Liver (tissue), 3 donors: ENCODE data around the gene RNF145.
"Not testable (repeated sequence)": the region's sequence is repeated elsewhere in the genome, so short reads cannot be mapped to it uniquely, and the experiment has no call there.

ENCODE experiments used
- FOXA1 ChIP-seq: IDR thresholded peaks from 2 replicates; pipeline ENCODE4 v1.6.1; 2016; ENCODE audit warnings: antibody characterized with exemption
- GABPA ChIP-seq, 2 donors: IDR thresholded peaks in 1 of 2; conservative IDR thresholded peaks in 1 of 2; 2 replicates each; pipeline ENCODE4 v1.6.1; 2016; ENCODE audit warnings: antibody characterized with exemption in 2 of 2, mild to moderate bottlenecking in 1 of 2, moderate library complexity in 1 of 2
- HNF4A ChIP-seq, 2 donors: conservative IDR thresholded peaks; 2 replicates each; pipeline ENCODE4 v1.6.1; 2016; ENCODE audit warnings: antibody characterized with exemption in 2 of 2, mild to moderate bottlenecking in 2 of 2
- HNF4G ChIP-seq: IDR thresholded peaks from 2 replicates; pipeline ENCODE4 v1.6.1; 2016; ENCODE audit warnings: antibody characterized with exemption
- JUND ChIP-seq, 2 donors: IDR thresholded peaks; 2 replicates each; pipeline ENCODE4 v1.6.1; 2016; ENCODE audit warnings: antibody characterized with exemption in 2 of 2
- NR2F2 ChIP-seq: IDR thresholded peaks from 2 replicates; pipeline ENCODE4 v1.6.1; 2016; ENCODE audit warnings: antibody characterized with exemption
- RAD21 ChIP-seq, 2 donors: IDR thresholded peaks; 2 replicates each; pipeline ENCODE4 v1.6.1; 2016; ENCODE audit warnings: antibody characterized with exemption in 2 of 2, mild to moderate bottlenecking in 2 of 2
- TAF1 ChIP-seq: conservative IDR thresholded peaks from 2 replicates; pipeline ENCODE4 v1.6.1; 2016; ENCODE audit warnings: antibody characterized with exemption, mild to moderate bottlenecking
- YY1 ChIP-seq: IDR thresholded peaks from 2 replicates; pipeline ENCODE4 v1.6.1; 2016; ENCODE audit warnings: antibody characterized with exemption, mild to moderate bottlenecking
- TF ChIP-seq, protein P1 (sequence below): IDR thresholded peaks from 2 replicates; pipeline ENCODE4 v1.6.1; 2016; ENCODE audit warnings: antibody characterized with exemption
- TF ChIP-seq, protein P2 (sequence below): fragments of 150-350 bp; IDR thresholded peaks from 2 replicates; pipeline ENCODE4 v1.5.1; 2017; ENCODE audit warnings: improper control_type of control experiment, low read depth, low read length; ENCODE audit not compliant: missing input control
- TF ChIP-seq, protein P3 (sequence below): IDR thresholded peaks from 2 replicates; pipeline ENCODE4 v1.6.1; 2016; ENCODE audit warnings: antibody characterized with exemption, mild to moderate bottlenecking
- TF ChIP-seq, protein P4 (sequence below): IDR thresholded peaks from 2 replicates; pipeline ENCODE4 v1.6.1; 2016; ENCODE audit warnings: antibody characterized with exemption
- donor health status: healthy.
- donor health status: healthy.

DNA sequence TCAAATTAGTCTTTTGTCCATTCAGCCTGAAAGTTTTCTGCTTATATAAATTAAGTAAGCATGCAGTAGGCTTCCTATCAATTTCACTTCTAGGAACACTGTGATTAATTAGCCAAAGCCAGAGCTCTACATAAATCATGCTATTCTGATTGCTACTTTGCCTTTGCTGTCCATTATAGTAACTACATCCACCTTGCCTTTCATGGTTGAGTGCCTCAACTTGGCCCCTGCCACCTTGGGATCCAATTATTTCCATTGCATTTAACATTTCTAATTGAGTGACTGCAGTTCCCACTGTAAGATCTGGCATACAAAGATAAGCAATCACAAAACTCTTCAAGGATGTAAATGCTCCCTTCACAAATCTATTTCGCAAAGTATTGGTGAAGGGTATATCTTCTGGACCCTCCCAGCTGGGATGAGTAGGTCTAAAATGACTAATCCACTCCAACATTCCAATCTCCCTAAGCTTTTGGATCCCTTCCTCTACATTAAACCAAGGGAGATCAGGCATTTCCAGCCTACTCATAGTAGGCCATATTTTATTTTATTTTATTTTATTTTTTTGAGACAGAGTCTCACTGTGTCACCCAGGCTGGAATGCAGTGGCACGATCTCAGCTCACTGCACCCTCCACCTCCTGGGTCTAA lies 26.6 kb upstream of the RNF145 start:
- TF ChIP-seq, protein P1, sequence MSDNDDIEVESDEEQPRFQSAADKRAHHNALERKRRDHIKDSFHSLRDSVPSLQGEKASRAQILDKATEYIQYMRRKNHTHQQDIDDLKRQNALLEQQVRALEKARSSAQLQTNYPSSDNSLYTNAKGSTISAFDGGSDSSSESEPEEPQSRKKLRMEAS = not testable (repeated sequence)
- not testable (repeated sequence) for TF ChIP-seq RAD21 (IDR thresholded peaks at IDR 0.05); HNF4A (conservative IDR thresholded peaks at IDR 0.05); YY1; NR2F2; TAF1; JUND (IDR thresholded peaks at IDR 0.05); FOXA1; GABPA (IDR thresholded peaks at IDR 0.05 in 1 of 2, conservative IDR thresholded peaks at IDR 0.05 in 1 of 2); HNF4G
- TF ChIP-seq, protein P2, sequence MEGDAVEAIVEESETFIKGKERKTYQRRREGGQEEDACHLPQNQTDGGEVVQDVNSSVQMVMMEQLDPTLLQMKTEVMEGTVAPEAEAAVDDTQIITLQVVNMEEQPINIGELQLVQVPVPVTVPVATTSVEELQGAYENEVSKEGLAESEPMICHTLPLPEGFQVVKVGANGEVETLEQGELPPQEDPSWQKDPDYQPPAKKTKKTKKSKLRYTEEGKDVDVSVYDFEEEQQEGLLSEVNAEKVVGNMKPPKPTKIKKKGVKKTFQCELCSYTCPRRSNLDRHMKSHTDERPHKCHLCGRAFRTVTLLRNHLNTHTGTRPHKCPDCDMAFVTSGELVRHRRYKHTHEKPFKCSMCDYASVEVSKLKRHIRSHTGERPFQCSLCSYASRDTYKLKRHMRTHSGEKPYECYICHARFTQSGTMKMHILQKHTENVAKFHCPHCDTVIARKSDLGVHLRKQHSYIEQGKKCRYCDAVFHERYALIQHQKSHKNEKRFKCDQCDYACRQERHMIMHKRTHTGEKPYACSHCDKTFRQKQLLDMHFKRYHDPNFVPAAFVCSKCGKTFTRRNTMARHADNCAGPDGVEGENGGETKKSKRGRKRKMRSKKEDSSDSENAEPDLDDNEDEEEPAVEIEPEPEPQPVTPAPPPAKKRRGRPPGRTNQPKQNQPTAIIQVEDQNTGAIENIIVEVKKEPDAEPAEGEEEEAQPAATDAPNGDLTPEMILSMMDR = not testable (repeated sequence)
- TF ChIP-seq, protein P3, sequence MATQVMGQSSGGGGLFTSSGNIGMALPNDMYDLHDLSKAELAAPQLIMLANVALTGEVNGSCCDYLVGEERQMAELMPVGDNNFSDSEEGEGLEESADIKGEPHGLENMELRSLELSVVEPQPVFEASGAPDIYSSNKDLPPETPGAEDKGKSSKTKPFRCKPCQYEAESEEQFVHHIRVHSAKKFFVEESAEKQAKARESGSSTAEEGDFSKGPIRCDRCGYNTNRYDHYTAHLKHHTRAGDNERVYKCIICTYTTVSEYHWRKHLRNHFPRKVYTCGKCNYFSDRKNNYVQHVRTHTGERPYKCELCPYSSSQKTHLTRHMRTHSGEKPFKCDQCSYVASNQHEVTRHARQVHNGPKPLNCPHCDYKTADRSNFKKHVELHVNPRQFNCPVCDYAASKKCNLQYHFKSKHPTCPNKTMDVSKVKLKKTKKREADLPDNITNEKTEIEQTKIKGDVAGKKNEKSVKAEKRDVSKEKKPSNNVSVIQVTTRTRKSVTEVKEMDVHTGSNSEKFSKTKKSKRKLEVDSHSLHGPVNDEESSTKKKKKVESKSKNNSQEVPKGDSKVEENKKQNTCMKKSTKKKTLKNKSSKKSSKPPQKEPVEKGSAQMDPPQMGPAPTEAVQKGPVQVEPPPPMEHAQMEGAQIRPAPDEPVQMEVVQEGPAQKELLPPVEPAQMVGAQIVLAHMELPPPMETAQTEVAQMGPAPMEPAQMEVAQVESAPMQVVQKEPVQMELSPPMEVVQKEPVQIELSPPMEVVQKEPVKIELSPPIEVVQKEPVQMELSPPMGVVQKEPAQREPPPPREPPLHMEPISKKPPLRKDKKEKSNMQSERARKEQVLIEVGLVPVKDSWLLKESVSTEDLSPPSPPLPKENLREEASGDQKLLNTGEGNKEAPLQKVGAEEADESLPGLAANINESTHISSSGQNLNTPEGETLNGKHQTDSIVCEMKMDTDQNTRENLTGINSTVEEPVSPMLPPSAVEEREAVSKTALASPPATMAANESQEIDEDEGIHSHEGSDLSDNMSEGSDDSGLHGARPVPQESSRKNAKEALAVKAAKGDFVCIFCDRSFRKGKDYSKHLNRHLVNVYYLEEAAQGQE = not testable (repeated sequence)
- TF ChIP-seq, protein P4, sequence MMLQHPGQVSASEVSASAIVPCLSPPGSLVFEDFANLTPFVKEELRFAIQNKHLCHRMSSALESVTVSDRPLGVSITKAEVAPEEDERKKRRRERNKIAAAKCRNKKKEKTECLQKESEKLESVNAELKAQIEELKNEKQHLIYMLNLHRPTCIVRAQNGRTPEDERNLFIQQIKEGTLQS = not testable (repeated sequence)
